Esophagus muscularis mucosa (tissue), 4 donors: ENCODE data around the gene TTI1. TPM values are rescaled to one million over a fixed set of nuclear protein-coding genes. Genes with fewer than 3 reads are reported as not detected.

Experiments
- DNase-seq: peaks from one replicate; pipeline ENCODE4 v3.0.0-alpha.2; 2017; ENCODE audit errors: extremely low spot score
- H3K27ac ChIP-seq, 4 donors: fragments of 200-600 bp; sonication (generic); replicated peaks in 1 of 4; 1 replicate in 3 of 4; 2 replicates in 1 of 4; pipeline ENCODE4 v1.5.1; 2016 to 2019; ENCODE audit warnings: mild to moderate bottlenecking in 1 of 4
- H3K27me3 ChIP-seq, 4 donors: fragments of 200-600 bp; sonication (generic); one replicate each; pipeline versions ENCODE4 v1.5.1 to v1.6.0; 2016 to 2019
- H3K36me3 ChIP-seq, 4 donors: fragments of 200-600 bp; sonication (generic); one replicate each; pipeline ENCODE4 v1.5.1; 2016 to 2019
- H3K4me1 ChIP-seq, 4 donors: fragments of 200-600 bp; sonication (generic); one replicate each; pipeline ENCODE4 v1.5.1; 2016 to 2019
- H3K4me3 ChIP-seq, 4 donors: fragments of 200-600 bp; sonication (generic); 1 replicate in 2 of 4; 2 replicates in 2 of 4; pipeline ENCODE4 v1.5.1; 2016 to 2019; ENCODE audit warnings: mild to moderate bottlenecking in 4 of 4, moderate library complexity in 1 of 4
- H3K9me3 ChIP-seq, 4 donors: fragments of 200-600 bp; sonication (generic); 1 replicate in 3 of 4; 2 replicates in 1 of 4; pipeline ENCODE4 v1.5.1; 2016 to 2019
- CTCF ChIP-seq, 3 experiments: fragments of 200-600 bp in 2 of 3; fragments of 450-650 bp in 1 of 3; sonication (generic) in 2 of 3; IDR thresholded peaks; one replicate each; pipeline ENCODE4 v1.5.1; 2017 to 2019; ENCODE audit warnings: antibody characterized with exemption in 3 of 3, mild to moderate bottlenecking in 2 of 3, moderate library complexity in 1 of 3
- EP300 ChIP-seq: sonication (generic); formaldehyde crosslinking; IDR thresholded peaks from one replicate; pipeline ENCODE4 v1.6.1; 2017; ENCODE audit warnings: antibody characterized with exemption
- POLR2A ChIP-seq: fragments of 450-650 bp; IDR thresholded peaks from one replicate; pipeline ENCODE4 v1.6.1; 2017; ENCODE audit warnings: antibody characterized with exemption, moderate library complexity, mild to moderate bottlenecking, low read depth
- POLR2AphosphoS5 ChIP-seq, 2 donors: sonication (generic); formaldehyde crosslinking; IDR thresholded peaks; one replicate each; pipeline ENCODE4 v1.6.1; 2017; ENCODE audit warnings: antibody characterized with exemption in 2 of 2
- WGBS: methylation state at CpG from one replicate; pipeline ENCODE4 v1.1.5; 2018; 5-methylcytosine and 5-hydroxymethylcytosine counted together
- intact Hi-C: fragments of 100-400 bp; cut with DNase I; formaldehyde crosslinking; loops from one replicate; pipeline ENCODE4 v1.15.1; 2023
- total RNA-seq, 4 donors: library from RNA; depleted of rRNA; stranded (reverse); fragments of >200 nt; gene quantifications; one replicate each; pipeline versions ENCODE4 v1.1.0 to v1.2.1, GENCODE V29; 2016

The TTI1 gene
- total RNA-seq, 4 donors from 2014 or later = 11.3 to 14.3 (median 12.4) TPM

GRCh38 chr20:37997516-37997915, 35.7 kb downstream of the TTI1 start:
- WGBS = 95% methylated on average over 3 of the region's 3 CpGs
- no peak for TF ChIP-seq CTCF (IDR thresholded peaks at IDR 0.05)
- intact Hi-C loops = no loop called here
- H3K9me3 ChIP-seq = no peaks in the 10 kb centered on the region
- peaks cover 55 to 89% (median 81%) of the 10 kb centered on the region in 4 donors for H3K36me3 ChIP-seq
- DNase-seq = no peak
- no peak overlapping the region for H3K4me3 ChIP-seq
- H3K27ac ChIP-seq = no peak overlapping the region
- H3K27me3 ChIP-seq = no peaks in the 10 kb centered on the region
- H3K4me1 ChIP-seq = peaks cover 7 to 29% (median 19%) of the 10 kb centered on the region in 4 donors

- no peak for TF ChIP-seq EP300
- TF ChIP-seq POLR2AphosphoS5 (IDR thresholded peaks at IDR 0.05) = no peak
- TF ChIP-seq POLR2A = no peak
- TF ChIP-seq CTCF (IDR thresholded peaks at IDR 0.05) = no peak
- H3K4me1 ChIP-seq = peaks cover 22 to 44% (median 34%) of the 10 kb centered on the region in 4 donors
- intact Hi-C loops = no loop called here
- no peaks in the 10 kb centered on the region for H3K27me3 ChIP-seq
- H3K4me3 ChIP-seq = no peak overlapping the region
- no peaks in the 10 kb centered on the region for H3K9me3 ChIP-seq
- 83% methylated on average over 9 of the region's 9 CpGs for WGBS
- H3K36me3 ChIP-seq = peaks cover 49 to 77% (median 66%) of the 10 kb centered on the region in 4 donors
- DNase-seq = no peak
- H3K27ac ChIP-seq = no peak overlapping the region
Observed at GRCh38 chr20:37995856-37996605, 37.2 kb downstream of the TTI1 start.

GRCh38 chr20:37994512-37994911, 38.7 kb downstream of the TTI1 start:
- Histone ChIP-seq H3K27me3 (no peaks in the 10 kb centered on the region), H3K36me3 (peaks cover 38 to 61% (median 51%) of the 10 kb centered on the region in 4 donors), H3K27ac (no peak overlapping the region), H3K4me1 (peaks cover 32 to 59% (median 49%) of the 10 kb centered on the region in 4 donors), H3K4me3 (no peak overlapping the region), H3K9me3 (no peaks in the 10 kb centered on the region)
- 85% methylated on average over 4 of the region's 4 CpGs for WGBS
- intact Hi-C loops = loop anchor here (5.0 kb wide), 2 partner anchors 92 to 432 kb away; partner anchors contain the start of gene VSTM2L
- no peak for DNase-seq
- TF ChIP-seq POLR2AphosphoS5 (IDR thresholded peaks at IDR 0.05) (peak; percentile 16 to 35), POLR2A (no peak)

GRCh38 chr20:37992802-37993409, 40.4 kb downstream of the TTI1 start:
- TF ChIP-seq POLR2AphosphoS5 (IDR thresholded peaks at IDR 0.05) = no peak
- TF ChIP-seq CTCF (IDR thresholded peaks at IDR 0.05) = peak; percentile 17 to 77 (median 71)
- DNase-seq = no peak
- H3K9me3 ChIP-seq = no peaks in the 10 kb centered on the region
- 48% methylated on average over 5 of the region's 5 CpGs for WGBS
- intact Hi-C loops = loop anchor here (5.0 kb wide), 2 partner anchors 91 to 431 kb away; partner anchors contain the start of gene VSTM2L
- no peak overlapping the region for H3K4me3 ChIP-seq
- peaks cover 48 to 72% (median 65%) of the 10 kb centered on the region in 4 donors for H3K4me1 ChIP-seq
- peak overlapping the region; percentile 57 to 74 (median 63) for H3K27ac ChIP-seq
- no peaks in the 10 kb centered on the region for H3K27me3 ChIP-seq
- H3K36me3 ChIP-seq = peaks cover 22 to 49% (median 35%) of the 10 kb centered on the region in 4 donors

GRCh38 chr20:37991908-37992307, 41.3 kb downstream of the TTI1 start:
- Histone ChIP-seq H3K9me3 (no peaks in the 10 kb centered on the region), H3K27ac (peak overlapping the region; percentile 57 to 74 (median 63)), H3K4me1 (peaks cover 58 to 82% (median 75%) of the 10 kb centered on the region in 4 donors), H3K4me3 (no peak overlapping the region), H3K36me3 (peaks cover 15 to 39% (median 27%) of the 10 kb centered on the region in 4 donors), H3K27me3 (no peaks in the 10 kb centered on the region)
- no peak for TF ChIP-seq CTCF (IDR thresholded peaks at IDR 0.05)
- intact Hi-C loops = loop anchor here (5.0 kb wide), 2 partner anchors 90 to 430 kb away; partner anchors contain the start of gene VSTM2L
- DNase-seq = no peak
- 89% methylated on average over 4 of the region's 4 CpGs for WGBS
